Measurements from ENCODE around the gene NPFF.
A peak's percentile ranks its signal among the peaks of the same experiment; 100 is the strongest.

The NPFF gene

DNA sequence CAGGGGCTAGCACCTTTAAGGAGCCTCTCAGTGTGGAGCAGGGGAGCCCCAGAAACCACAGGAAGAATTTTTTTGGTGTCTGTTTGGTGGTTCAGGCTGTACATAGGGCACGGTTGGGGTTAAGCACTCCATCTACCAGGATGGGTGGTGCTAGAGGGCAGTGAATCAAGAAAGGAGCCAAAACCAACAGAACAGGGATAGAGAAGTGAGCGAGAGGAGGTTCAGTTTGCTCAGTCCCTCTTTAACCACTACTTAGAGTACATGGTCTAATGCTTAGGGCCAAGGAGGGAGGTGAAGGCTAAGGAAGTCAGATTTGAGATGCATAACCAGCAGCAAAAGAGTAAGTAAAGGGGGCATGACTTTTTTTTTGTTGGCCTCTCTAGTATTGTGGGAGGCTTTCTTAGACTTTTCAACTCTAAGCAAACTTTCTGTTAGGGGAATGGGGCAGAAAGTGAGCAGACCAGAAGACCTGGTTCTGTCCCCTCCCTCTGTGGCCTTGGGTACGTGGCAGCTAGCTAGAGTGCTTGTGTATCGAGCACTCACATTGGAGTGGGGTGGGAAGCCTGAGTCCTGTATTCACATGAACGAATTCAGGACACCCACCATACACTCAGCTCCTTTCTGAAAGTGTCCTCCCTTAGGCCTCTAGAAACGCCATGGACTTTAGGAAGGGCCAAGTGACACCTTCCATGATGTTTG lies 6.6 kb upstream of the NPFF start:
- no peak for DNase-seq

DNA sequence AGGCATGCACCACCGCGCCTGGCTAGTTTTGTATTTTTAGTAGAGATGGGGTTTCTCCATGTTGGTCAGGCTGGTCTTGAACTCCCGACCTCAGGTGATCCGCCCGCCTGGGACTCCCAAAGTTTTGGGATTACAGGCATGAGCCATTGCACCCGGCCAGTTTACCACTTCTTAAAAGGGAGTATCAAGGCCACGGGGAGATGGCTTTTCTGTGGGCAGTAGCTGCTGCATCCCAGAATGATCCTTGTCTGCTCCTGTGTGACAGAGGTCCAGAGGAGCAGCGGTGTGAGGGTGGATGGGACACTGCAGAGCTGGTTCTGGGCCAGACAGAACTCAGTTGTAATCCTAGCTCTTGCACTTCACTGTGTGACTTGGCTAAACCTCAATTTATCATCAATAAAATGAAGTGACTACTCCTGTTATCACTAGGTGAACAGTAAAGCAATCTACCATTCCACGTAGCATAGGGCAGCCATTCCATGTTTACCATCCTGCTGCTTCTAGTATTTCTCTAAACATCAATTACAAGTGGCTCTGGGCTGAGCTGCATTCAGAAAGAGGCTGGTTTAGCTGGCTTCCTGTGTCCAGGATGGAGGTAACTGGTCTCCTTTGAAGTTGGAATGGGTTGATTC lies 3.0 kb upstream of the NPFF start:
- DNase-seq = no peak

DNA sequence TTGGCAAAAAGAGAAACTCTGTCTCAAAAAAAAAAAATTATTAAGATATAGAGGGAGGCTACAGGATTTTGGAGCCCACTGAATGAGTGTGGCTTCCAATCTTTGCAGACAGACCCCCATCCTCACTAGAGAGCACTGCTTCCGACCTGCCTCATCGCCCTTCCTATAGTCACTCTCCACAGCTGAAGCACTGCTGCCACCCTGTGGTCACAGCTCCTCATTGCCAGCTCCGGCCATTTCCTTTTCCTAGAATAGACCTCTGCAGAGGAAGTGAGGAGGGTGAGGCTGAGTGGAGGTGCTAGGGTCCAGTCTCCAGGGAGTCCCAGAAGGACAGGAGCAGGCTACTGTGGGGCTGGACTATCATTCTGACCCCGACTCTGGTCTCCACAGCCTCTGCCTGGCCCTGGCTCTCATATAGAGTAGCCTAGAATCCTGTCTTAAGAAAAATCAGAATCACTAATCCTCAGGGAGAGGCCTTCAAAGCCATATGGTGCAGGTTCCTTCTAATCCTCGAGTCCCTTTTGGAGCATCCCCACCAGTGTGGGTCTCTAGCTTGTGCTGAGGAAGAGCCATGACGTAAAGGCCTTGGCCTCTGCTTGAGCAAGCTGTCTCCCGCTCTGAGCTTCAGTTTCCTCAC lies 1.4 kb upstream of the NPFF start:
- peak; percentile 46 to 80 for DNase-seq

DNA sequence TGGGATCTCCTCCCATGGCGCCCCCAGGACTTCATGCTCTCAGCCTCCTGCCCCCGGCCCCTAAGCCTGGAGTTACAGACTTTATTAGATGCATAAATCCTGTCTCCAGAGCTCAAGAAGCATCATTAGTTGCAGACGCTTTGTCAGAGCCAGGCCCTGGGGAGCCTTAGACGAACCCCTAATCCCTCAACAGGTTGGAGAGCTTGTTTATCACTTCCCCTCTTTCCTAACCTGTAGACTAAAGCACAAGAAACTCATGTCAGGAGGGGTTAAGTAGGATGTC lies 260 bp upstream of the NPFF start:
- DNase-seq = no peak

DNA sequence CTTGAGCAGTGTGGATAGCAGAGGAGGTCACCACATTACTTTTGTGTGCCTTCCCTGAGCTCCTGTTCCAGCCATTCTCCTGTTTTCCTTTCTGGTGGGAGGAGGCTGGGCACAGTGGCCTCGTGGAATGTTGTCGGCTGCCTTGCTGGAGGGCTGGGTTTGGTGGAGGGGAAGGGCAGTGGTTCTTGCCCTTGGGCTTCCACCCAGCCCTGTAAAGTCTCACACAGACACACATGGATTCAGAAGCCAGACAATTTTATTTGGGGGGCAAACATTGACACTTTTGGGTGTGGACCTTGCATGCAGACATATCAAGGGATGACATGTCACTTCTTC lies 866 bp downstream of the NPFF start:
- no peak for DNase-seq

DNA sequence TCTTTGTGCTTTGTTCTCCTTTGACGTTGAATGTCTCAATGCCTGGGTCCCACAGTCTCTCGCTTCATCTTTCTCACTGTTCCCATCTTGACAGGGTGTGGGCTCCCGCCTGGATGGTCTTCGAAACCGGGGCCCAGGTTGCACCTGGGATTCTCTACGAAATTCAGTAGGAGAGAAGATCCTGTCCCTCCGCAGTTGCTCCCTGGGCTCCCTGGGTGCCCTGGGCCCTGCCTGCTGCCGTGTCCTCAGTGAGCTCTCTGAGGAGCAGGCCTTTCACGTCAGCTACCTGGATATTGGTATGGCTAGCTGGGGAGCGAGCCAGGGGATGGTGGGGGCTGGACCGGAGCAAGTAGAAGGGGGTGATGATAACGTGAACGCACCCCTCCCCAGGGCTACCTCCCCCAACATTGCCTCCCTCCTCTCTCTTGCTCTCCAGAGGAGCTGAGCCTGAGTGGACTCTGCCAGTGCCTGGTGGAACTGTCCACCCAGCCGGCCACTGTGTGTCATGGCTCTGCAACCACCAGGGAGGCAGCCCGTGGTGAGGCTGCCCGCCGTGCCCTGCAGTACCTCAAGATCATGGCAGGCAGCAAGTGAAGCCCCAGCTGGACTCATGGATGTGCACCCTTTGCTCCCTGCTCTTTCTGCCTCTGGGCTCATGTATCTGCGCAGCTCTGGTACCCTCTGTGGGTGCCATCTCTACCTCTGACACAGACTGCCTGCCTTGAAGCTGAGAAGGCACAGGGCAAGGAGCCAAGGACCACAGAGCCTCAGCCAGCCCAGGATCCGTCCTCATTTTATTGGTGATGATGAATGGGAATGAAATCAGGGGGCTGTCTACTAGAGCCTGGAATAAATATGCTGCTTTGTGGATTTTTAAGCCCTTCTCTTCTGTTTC lies 1.5 kb downstream of the NPFF start:
- DNase-seq = no peak

DNA sequence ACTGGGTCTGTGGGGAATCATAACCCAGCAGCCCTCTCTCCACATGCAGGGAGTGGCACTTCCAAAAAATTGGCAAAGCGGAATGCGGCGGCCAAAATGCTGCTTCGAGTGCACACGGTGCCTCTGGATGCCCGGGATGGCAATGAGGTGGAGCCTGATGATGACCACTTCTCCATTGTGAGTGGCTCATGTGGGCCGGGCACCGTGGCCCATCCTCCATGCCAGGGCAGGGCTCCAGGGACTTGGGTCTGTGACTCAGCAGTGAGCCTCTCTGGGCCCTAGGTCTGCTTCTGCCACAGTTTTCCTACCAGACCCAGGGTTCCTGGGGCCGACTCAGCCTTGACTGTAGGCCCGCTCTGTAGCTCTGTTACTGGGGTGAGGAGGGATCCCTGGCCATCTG lies 2.2 kb downstream of the NPFF start:
- DNase-seq = no peak

DNA sequence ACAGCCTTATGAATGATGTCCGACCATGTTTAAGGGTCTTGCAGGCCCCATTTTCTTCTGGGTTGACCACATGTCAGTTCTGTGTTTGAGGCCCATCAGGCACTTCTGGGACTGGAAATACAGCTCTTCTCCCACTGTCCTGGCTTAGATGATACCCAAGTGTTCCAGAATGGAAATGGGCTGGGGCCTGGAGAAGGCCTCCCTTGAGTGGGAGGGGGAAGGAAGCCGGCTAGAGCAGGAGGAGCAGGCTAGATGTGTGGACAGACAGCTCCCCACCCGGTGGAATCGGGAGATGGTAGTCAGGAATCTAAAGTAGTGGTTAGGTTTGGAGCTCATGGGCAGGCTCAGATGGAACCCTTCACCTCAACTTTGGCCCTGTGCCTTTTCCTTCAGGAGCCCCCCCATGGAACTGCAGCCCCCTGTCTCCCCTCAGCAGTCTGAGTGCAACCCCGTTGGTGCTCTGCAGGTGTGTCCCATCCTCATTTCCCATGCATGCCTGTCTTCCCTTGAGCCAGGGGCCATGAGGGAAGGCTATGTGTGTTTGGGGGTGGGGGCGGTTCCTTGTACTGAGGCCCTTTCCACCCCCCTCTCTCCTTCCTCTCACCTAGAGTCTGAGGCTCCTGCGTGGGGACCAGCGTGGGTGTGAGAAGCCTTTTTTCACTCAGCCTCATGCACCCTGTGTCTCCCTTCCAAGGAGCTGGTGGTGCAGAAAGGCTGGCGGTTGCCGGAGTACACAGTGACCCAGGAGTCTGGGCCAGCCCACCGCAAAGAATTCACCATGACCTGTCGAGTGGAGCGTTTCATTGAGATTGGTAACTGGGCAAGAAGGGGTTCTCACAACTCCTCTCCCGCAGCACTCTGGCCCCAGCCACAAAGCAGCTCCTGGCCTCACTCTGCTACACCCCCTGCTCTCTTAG lies 3.0 kb downstream of the NPFF start:
- DNase-seq = no peak

DNA sequence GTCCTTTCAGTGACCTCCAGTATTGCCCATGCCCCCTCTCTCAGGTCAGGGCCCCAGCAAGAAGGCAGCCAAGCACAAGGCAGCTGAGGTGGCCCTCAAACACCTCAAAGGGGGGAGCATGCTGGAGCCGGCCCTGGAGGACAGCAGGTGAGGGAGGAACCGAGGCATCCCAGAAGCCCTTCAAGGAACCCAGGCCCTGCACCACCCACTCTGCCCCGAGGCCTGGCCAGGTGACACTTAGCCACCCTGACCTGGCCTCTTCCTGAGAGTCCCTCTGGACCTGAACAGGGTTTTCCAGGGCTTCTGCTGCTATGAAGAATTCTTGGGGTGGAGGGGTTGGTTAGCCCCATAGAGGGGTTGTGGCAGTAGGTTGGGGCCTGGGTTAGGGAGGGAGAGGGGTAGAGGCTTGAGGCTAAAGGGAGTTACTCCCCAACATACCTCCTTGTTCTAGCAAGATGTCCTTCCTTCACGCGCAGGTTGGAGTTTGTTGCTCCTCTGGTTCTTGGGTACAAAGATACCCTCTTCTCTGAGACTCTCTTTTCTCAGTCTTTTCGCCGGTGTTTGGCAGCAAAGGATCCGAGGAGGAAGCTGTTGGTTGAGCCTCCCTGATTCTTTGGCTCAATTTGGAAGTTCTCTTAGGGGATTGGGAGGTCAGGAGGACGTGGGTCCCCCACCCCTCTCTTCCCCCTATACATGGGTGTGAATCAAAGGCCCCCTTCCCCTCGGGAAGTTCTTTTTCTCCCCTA lies 4.1 kb downstream of the NPFF start:
- DNase-seq = no peak

DNA sequence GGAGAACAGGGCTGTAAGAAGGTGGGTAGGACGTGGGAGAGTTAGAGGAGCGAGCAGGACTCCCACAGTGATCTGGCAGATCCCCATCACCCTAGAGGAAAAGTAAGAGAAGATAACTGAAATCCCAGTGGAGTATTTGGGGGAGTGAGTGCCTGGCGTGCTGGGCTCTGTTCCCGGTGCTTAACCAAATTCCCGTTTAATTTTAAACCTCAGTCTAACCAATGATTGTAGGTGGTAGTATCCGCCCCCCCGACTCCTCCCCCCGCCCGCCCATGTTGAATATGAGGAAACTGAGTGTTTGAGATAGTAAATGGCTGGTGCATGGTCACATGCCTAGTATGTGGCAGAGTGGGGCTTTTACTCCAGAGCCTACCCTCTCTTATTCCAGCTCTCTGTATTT lies 5.0 kb downstream of the NPFF start:
- no peak for DNase-seq

DNA sequence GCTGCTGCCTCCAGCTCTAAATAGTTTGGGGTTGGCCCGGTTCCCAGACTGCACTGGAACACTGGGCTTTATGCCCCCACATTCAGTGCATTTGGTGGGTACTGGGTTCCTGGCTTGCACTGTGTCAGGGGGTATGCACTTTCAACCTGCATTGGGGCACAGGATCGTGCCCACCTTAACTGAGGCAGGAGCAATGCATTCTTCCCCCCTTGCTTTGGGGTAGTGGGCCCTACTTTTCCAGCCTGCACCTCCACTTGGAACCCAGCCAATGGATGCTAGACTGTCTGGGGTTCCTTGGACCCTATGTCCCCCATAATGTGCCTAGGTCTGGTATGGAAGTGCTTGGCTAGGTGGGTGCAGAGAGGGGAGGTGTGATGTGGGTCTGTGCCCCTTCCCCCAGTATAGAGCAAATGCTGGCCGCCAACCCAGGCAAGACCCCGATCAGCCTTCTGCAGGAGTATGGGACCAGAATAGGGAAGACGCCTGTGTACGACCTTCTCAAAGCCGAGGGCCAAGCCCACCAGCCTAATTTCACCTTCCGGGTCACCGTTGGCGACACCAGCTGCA lies 5.6 kb downstream of the NPFF start:
- no peak for DNase-seq

DNA sequence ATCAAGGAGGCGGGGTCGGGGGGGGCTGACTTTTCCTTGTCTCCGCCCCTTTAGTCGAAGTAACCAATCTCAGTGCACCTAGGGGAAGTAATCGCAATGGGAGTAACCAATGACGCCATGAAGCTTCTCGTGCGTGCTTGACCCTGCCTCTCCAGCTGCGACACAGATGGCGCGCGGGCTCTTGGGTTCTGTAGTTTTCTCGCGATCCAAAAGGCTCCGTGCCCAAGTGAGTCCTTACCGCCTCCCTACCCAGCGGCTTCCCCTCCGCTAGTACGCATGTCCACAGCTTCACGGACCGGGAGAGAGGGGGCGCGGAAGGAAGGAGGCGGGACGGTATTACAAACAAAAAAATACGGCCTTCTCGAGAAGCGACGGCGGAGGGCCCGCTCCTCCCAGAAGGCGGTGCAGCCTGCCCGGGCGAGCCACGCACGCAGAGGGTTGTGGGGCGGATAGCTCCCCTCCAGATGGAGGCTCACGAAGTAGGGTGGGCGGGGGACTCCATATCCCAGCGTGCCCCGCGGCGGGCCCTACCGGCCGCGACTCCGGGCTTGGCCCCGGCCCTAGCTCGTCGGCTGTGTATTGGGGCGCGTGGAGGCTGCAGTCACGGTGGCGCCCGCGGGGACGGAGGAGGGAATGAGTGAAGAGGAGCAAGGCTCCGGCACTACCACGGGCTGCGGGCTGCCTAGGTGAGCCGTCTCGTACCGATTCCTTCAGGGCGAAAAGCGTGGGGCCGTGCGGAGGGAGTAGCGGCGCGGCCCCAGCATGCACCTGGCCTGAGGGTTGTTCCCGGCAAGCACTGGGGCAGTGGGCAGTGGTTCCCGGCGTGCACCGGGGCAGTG lies 6.3 kb downstream of the NPFF start, which contains the start of gene TARBP2:
Gene TARBP2 (plus strand): TSS at position 508 of the 839 bp plus-strand sequence. CDS start 126 bp downstream, at position 634.
- peak; percentile 99 for DNase-seq

DNA sequence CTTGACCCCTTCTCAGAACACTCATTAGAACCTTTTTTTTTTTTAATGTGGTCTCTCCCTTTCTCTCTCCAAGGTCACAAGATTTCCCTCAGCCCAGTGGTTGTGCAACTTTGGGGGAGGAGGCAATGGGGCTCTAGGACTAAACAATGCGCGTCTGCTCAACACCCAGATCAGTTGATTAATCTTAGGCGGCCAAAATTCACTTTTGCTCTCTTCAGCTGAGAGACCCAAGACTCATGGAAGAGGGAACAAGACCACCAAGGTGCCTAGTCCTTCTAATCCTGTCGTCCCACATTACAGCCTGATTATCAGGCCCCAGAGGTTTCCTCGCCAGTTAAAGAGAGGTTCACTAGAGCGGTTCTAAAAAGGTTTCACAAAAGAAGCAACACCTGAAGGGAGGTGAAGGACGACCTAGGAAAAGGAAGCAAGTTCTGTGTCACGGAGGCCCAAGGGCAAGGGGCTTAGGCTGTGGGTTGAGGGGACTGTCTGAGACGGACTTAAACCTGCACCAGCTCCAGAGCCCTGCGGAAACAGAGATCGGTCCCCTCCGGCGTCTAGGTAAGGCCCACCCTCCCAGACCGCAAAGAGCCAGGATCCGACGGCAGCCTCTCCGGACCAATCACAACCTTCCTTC lies 7.0 kb downstream of the NPFF start:
- no peak for DNase-seq

DNA sequence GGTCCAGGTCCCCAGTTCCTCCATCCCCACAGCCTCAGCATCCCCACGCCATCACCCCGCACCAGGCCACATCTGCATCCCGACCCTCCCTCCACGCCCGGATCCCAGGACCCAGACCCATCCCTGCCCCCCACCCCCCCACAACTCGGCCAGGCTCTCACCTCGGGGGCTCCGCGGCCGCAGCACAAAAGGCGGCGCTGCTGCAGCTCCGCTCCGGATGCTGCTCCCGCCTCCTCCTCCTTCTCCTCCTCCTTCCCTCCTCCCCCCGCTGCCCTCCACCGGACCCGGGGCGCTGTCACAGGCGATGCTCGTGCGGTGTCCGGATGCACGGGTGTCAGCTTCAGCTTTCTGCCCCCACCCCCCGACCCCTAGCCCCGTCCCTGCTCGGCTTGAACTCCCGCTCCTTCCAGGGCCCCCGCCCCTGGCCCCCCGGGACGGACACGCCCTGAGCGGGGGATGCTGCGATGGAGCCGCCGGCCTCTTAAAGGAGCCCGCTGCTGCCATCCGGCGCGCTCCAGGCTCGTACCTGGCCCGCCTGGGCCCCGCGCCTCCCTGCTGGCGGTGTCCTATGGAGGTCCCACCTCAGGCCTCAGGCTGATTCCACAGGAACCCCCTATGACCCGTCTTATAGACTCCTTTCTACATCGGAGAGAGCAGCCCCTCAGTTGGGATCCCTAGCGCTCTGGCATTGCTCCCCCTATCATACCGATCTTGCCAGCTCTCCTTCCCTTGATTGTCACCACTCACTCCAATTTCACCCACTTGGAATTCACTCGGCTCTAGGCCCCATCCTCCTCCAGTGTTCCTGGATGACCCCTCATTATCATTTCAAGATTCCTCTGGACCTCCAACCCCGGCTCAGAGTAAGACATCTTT lies 7.8 kb downstream of the NPFF start, which contains the start of gene MAP3K12:
Gene MAP3K12 (minus strand): TSS at position 193 of the 876 bp plus-strand sequence. CDS start 12,067 bp downstream, outside the sequence.
- DNase-seq = peak in 1 of 2 experiments; percentile 65

DNA sequence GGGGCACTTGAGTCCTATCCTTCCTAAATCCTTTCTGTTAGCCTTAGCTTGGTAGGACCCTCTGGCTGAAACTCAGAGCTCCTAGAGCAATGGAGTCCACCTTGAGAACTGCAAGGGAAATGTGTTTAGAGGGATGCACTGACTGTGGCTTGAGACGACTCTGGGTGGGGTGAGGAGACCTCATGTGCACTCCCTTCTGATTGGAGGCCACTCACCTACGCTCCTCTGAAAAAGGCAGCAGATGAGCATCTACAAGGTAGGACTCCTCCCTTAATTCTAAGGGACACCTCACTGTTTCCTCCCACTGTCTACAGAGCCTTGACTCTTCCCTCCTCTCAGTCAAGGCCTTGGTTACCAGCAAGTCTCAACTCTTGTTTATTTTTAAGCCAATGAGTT lies 9.1 kb downstream of the NPFF start:
- no peak for DNase-seq

DNA sequence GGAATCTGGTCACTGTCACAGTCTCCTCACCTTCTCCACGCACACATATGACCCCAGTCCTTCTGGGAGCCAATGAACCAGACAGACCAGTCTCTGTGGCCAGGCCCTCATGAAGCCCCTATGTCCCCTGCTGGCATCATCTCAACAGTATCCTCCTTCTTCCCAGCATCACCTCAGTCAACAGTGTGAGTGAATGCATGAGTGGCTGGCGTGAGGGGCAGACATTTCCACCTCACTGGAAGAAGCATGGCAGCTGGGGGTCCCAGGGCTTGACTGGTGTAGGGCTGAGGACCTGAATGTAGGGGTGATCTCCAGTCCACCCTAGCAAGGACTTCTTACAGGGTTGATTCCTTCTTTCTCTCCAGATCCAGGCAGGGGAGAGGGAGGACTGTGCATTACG lies 9.8 kb downstream of the NPFF start:
- DNase-seq = no peak

DNA sequence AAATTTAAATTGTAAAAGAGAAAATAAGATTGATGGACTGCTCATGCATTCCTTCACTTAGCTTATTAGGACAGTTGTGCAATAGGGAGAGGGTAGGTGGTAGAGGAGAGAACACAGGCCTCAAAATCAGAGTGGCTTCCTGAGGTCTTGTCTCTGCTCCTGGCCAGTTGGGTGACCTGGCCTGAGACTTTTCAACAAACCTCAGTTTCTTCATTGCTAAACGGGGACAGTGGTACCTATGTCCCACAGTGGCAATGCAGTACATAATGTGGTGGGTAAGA lies 10.6 kb downstream of the NPFF start:
- DNase-seq = no peak

DNA sequence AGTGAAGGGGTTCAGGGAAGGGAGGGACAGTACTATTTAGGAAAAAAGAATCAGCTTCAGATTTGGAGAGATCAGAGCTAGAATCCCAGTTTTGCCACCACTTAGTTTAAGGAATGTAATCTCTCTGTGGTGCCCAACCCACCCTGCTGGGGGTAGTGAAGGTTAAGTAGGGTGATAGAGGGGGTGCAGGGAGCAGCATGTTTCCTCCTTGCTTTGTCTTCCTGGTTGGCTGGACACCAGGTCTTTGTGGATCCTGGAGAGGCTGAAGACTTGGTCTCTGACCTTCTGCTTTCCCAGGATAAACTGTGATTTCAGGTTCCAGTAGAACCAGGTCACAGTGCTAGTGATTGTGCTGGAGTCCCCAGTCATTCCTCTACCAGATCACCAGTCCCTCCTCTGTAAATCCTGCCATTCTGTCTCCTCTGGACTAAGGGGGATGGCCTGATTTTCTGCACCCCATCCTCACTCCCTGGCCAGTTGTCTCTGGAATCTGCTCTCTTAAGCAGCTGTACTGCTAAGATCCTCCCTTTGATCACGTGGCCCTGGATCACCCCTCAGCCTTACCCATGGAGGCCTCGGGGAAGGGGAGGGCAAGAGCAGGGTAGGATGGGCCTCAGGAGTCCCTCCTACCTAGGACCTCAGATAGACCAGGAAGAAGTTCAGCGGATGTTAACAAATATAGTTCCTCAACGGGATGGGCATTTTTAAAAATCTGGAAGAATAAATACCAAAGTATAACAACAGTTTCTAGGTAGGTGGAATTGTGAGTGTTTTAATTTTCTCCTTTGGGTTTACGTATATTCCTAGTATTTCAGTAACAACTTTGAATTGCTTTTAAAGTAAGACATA lies 11.2 kb downstream of the NPFF start:
- DNase-seq = no peak
